WTC11 (cell line): ENCODE data around the gene ASXL3. TPM values are rescaled to one million over a fixed set of nuclear protein-coding genes. Genes with fewer than 3 reads are reported as not detected.

Source experiments
- ATAC-seq: fragments of 200-7000 bp; cut with Tn5 transposase; 2 replicates; pipeline ENCODE4 v1.10.0; 2021; ENCODE audit warnings: mild to moderate bottlenecking, moderate library complexity
- CTCF ChIA-PET: fragments of 300-600 bp; sonication (Branson Sonifier 250); formaldehyde crosslinking; loops from one replicate; lab custom pipeline; 2021; ENCODE audit warnings: antibody characterized with exemption; lab: Charles Lee
- POLR2A ChIA-PET: fragments of 350-600 bp; sonication (Branson Sonifier 250); formaldehyde crosslinking; loops from one replicate; lab custom pipeline; 2021; ENCODE audit warnings: antibody characterized with exemption; lab: Charles Lee
- DNase-seq: peaks from one replicate; pipeline ENCODE4 v3.0.0; 2021; ENCODE audit warnings: low spot score
- H3K27ac Mint-ChIP-seq: 2 replicates; pipeline ENCODE4 v1.8.0; 2021; ENCODE audit warnings: mixed read lengths
- H3K27me3 Mint-ChIP-seq: 2 replicates; pipeline ENCODE4 v1.8.0; 2021; ENCODE audit warnings: low read depth, mild to moderate bottlenecking, moderate library complexity, mixed read lengths
- H3K36me3 Mint-ChIP-seq: 2 replicates; pipeline ENCODE4 v1.8.0; 2021; ENCODE audit warnings: mixed read lengths
- H3K4me1 Mint-ChIP-seq: 2 replicates; pipeline ENCODE4 v1.8.0; 2022; ENCODE audit warnings: mixed read lengths
- H3K4me3 Mint-ChIP-seq: 2 replicates; pipeline ENCODE4 v1.8.0; 2021; ENCODE audit warnings: mild to moderate bottlenecking, moderate library complexity, mixed read lengths
- H3K9me3 Mint-ChIP-seq: 2 replicates; pipeline ENCODE4 v1.8.0; 2021; ENCODE audit warnings: mixed read lengths
- ATF2 ChIP-seq: sonication (generic); formaldehyde crosslinking; IDR thresholded peaks from 2 replicates; pipeline ENCODE4 v1.8.1; 2022; ENCODE audit warnings: low read depth, missing genetic modification reagents, borderline replicate concordance
- CDX4 ChIP-seq: fragments of 250-450 bp; sonication (Bioruptor Pico); IDR thresholded peaks from 2 replicates; pipeline ENCODE4 v1.9.0; 2021; ENCODE audit warnings: moderate library complexity, mild to moderate bottlenecking, inconsistent platforms, borderline replicate concordance
- E2F4 ChIP-seq: sonication (generic); formaldehyde crosslinking; IDR thresholded peaks from 2 replicates; pipeline ENCODE4 v1.8.1; 2022; ENCODE audit warnings: low read depth, mild to moderate bottlenecking, moderate library complexity, missing genetic modification reagents, borderline replicate concordance
- EMX1 ChIP-seq: fragments of 250-450 bp; sonication (Bioruptor Pico); IDR thresholded peaks from 2 replicates; pipeline ENCODE4 v1.8.0; 2021; ENCODE audit warnings: mild to moderate bottlenecking
- ESRRA ChIP-seq: sonication (generic); formaldehyde crosslinking; IDR thresholded peaks from 2 replicates; pipeline ENCODE4 v1.8.1; 2022; ENCODE audit warnings: mild to moderate bottlenecking, missing genetic modification reagents, borderline replicate concordance
- FOXJ3 ChIP-seq: sonication (generic); formaldehyde crosslinking; IDR thresholded peaks from 2 replicates; pipeline ENCODE4 v1.9.0; 2021; ENCODE audit warnings: missing genetic modification reagents, mild to moderate bottlenecking, borderline replicate concordance
- GRHL2 ChIP-seq: fragments of 250-450 bp; sonication (Bioruptor Pico); IDR thresholded peaks from 2 replicates; pipeline ENCODE4 v1.8.0; 2022; ENCODE audit warnings: mild to moderate bottlenecking, moderate library complexity; ENCODE audit not compliant: insufficient replicate concordance, severe bottlenecking
- GTF2I ChIP-seq: fragments of 250-450 bp; sonication (Bioruptor Pico); conservative IDR thresholded peaks from 2 replicates; pipeline ENCODE4 v1.4.0; 2021; ENCODE audit warnings: mild to moderate bottlenecking
- HMGA2 ChIP-seq: fragments of 250-450 bp; sonication (Bioruptor Pico); IDR thresholded peaks from 2 replicates; pipeline ENCODE4 v1.4.0; 2021; ENCODE audit warnings: mild to moderate bottlenecking, moderate library complexity
- IRF1 ChIP-seq: sonication (generic); formaldehyde crosslinking; IDR thresholded peaks from 2 replicates; pipeline ENCODE4 v1.8.0; 2023; ENCODE audit warnings: missing genetic modification reagents
- IRF2 ChIP-seq: sonication (generic); formaldehyde crosslinking; IDR thresholded peaks from 2 replicates; pipeline ENCODE4 v1.8.0; 2022; ENCODE audit warnings: low read depth, missing genetic modification reagents, borderline replicate concordance
- MLX ChIP-seq: sonication (generic); formaldehyde crosslinking; IDR thresholded peaks from 2 replicates; pipeline ENCODE4 v1.8.1; 2023; ENCODE audit warnings: mild to moderate bottlenecking, missing genetic modification reagents, moderate library complexity
- NFATC4 ChIP-seq: fragments of 250-450 bp; sonication (Bioruptor Pico); IDR thresholded peaks from 2 replicates; pipeline ENCODE4 v1.9.0; 2021; ENCODE audit warnings: mild to moderate bottlenecking
- NR1H2 ChIP-seq: sonication (generic); formaldehyde crosslinking; IDR thresholded peaks from 2 replicates; pipeline ENCODE4 v1.9.0; 2021; ENCODE audit warnings: mild to moderate bottlenecking, moderate library complexity, missing genetic modification reagents
- SMAD4 ChIP-seq: sonication (generic); formaldehyde crosslinking; IDR thresholded peaks from 2 replicates; pipeline ENCODE4 v1.8.0; 2022; ENCODE audit warnings: mild to moderate bottlenecking, missing genetic modification reagents
- TP53 ChIP-seq: sonication (generic); formaldehyde crosslinking; IDR thresholded peaks from 2 replicates; pipeline ENCODE4 v1.8.1; 2023; ENCODE audit warnings: mild to moderate bottlenecking, missing genetic modification reagents
- USF2 ChIP-seq: sonication (generic); formaldehyde crosslinking; IDR thresholded peaks from 2 replicates; pipeline ENCODE4 v1.8.1; 2023; ENCODE audit warnings: mild to moderate bottlenecking, missing genetic modification reagents, moderate library complexity
- ZNF121 ChIP-seq: sonication (generic); formaldehyde crosslinking; IDR thresholded peaks from 2 replicates; pipeline ENCODE4 v1.8.0; 2023; ENCODE audit warnings: missing genetic modification reagents
- ZNF138 ChIP-seq: sonication (generic); formaldehyde crosslinking; conservative IDR thresholded peaks from 2 replicates; pipeline ENCODE4 v1.8.1; 2022; ENCODE audit warnings: mild to moderate bottlenecking, moderate library complexity, missing genetic modification reagents
- ZNF219 ChIP-seq: sonication (generic); formaldehyde crosslinking; IDR thresholded peaks from 2 replicates; pipeline ENCODE4 v1.8.0; 2023; ENCODE audit warnings: missing genetic modification reagents, mild to moderate bottlenecking, borderline replicate concordance
- ZNF416 ChIP-seq: fragments of 250-450 bp; sonication (Bioruptor Pico); IDR thresholded peaks from 2 replicates; pipeline ENCODE4 v1.9.0; 2021; ENCODE audit warnings: mild to moderate bottlenecking, inconsistent platforms
- ZNF512 ChIP-seq: sonication (generic); formaldehyde crosslinking; IDR thresholded peaks from 2 replicates; pipeline ENCODE4 v1.8.1; 2022; ENCODE audit warnings: missing genetic modification reagents, borderline replicate concordance
- total RNA-seq: library from RNA; stranded (reverse); gene quantifications from 3 replicates; pipeline ENCODE4 v1.2.3, GENCODE V29; 2021

The ASXL3 gene
- total RNA-seq, 1 experiment from 2014 or later: 0.35 TPM

- Mint-ChIP-seq H3K4me1 (no peaks in the 10 kb centered on the region), H3K4me3 (no peak overlapping the region), H3K9me3 (no peaks in the 10 kb centered on the region; the same call in 1 of the 2 replicates), H3K27me3 (no peaks in the 10 kb centered on the region), H3K36me3 (no peaks in the 10 kb centered on the region), H3K27ac (no peak overlapping the region)
- CTCF ChIA-PET: no interaction called here
- ATAC-seq (no peak), DNase-seq (no peak)
- POLR2A ChIA-PET: no interaction called here
- TF ChIP-seq ESRRA (CRISPR knock-in tag): no peak
- no peak for TF ChIP-seq ZNF121
- TF ChIP-seq E2F4 (CRISPR knock-in tag): no peak
- TF ChIP-seq NR1H2 (CRISPR knock-in tag): no peak
- TF ChIP-seq ZNF512 (CRISPR knock-in tag): no peak
- TF ChIP-seq ZNF219 (CRISPR knock-in tag): no peak
- TF ChIP-seq TP53: no peak
- no peak for TF ChIP-seq ATF2 (CRISPR knock-in tag)
- TF ChIP-seq MLX (CRISPR knock-in tag): no peak
- TF ChIP-seq EMX1: no peak
- TF ChIP-seq FOXJ3 (CRISPR knock-in tag): no peak
- no peak for TF ChIP-seq USF2
- TF ChIP-seq ZNF138: no peak
Observed at GRCh38 chr18:33757037-33757436, 179.0 kb downstream of the ASXL3 start.

- Mint-ChIP-seq H3K36me3 (no peaks in the 10 kb centered on the region), H3K4me3 (no peak overlapping the region), H3K4me1 (no peaks in the 10 kb centered on the region), H3K27ac (no peak overlapping the region), H3K9me3 (no peaks in the 10 kb centered on the region; the same call in 1 of the 2 replicates), H3K27me3 (no peaks in the 10 kb centered on the region)
- no peak for DNase-seq
- CTCF ChIA-PET: interaction anchor here (0.8 to 1.2 kb wide), 3 partner anchors 12 to 551 kb away, joined by 3 to 6 read pairs (median 3); no protein-coding TSS in a partner anchor
- POLR2A ChIA-PET: no interaction called here
- 0 out of 2 replicates have a peak, but pooled peaks have one; percentile 30 for TF ChIP-seq HMGA2 (CRISPR knock-in tag)
- TF ChIP-seq CDX4 (CRISPR knock-in tag): no peak
- ATAC-seq: no peak
Observed at GRCh38 chr18:33761363-33761762, 183.3 kb downstream of the ASXL3 start.

- H3K9me3 Mint-ChIP-seq: peaks cover 13% of the 10 kb centered on the region
- DNase-seq (no peak), ATAC-seq (no peak)
- POLR2A ChIA-PET: no interaction called here
- CTCF ChIA-PET: interaction anchor here (1.2 kb wide), 1 partner anchor 549 kb away, joined by 4 read pairs; no protein-coding TSS in a partner anchor
- H3K4me1 Mint-ChIP-seq: no peaks in the 10 kb centered on the region; the same call in 1 of the 2 replicates
- H3K36me3 Mint-ChIP-seq: peaks cover 6% of the 10 kb centered on the region
- H3K27ac Mint-ChIP-seq: no peak overlapping the region
- H3K27me3 Mint-ChIP-seq: no peaks in the 10 kb centered on the region
- H3K4me3 Mint-ChIP-seq: no peak overlapping the region
- TF ChIP-seq ZNF416 (CRISPR knock-in tag) (no peak), GTF2I (CRISPR knock-in tag) (no peak), ZNF219 (CRISPR knock-in tag) (no peak), GRHL2 (CRISPR knock-in tag) (no peak), IRF1 (CRISPR knock-in tag) (no peak), SMAD4 (CRISPR knock-in tag) (no peak), IRF2 (CRISPR knock-in tag) (no peak), TP53 (no peak), NFATC4 (CRISPR knock-in tag) (no peak)
Observed at GRCh38 chr18:33781429-33781828, 203.4 kb downstream of the ASXL3 start.
